ENCODE measurements around the gene ARHGAP15. TPM values are rescaled to one million over a fixed set of nuclear protein-coding genes. Genes with fewer than 3 reads are reported as not detected.

The ARHGAP15 gene
- total and polyA plus RNA-seq, 2 experiments from 2014 or later = 0.26 TPM; not detected in 1

GRCh38 chr2:143622106-143622505 lies 492.9 kb downstream of the ARHGAP15 start:
- Histone ChIP-seq H2AFZ (no peak overlapping the region), H3K9me2 (ENCODE audit: insufficient read depth) (peaks cover 8% of the 10 kb centered on the region; the same call in 1 of the 2 replicates), H3K27ac (ENCODE audit: low read depth) (no peak overlapping the region), H4K20me1 (replicated peaks; ENCODE audit: insufficient read depth) (no peaks in the 10 kb centered on the region), H3K36me3 (ENCODE audit: insufficient read depth) (no peaks in the 10 kb centered on the region), H3K27me3 (ENCODE audit: insufficient read depth) (no peaks in the 10 kb centered on the region), H3K79me2 (replicated peaks; ENCODE audit: insufficient read depth) (no peaks in the 10 kb centered on the region), H3K4me3 (no peak overlapping the region), H3K4me2 (no peak overlapping the region), H3K4me1 (ENCODE audit: insufficient read depth) (no peaks in the 10 kb centered on the region), H3F3A (replicated peaks; ENCODE audit: low read depth) (no peaks in the 10 kb centered on the region)
- no peak overlapping the region for H3K27ac Mint-ChIP-seq
- peaks cover 2% of the 10 kb centered on the region; the same call in 1 of the 3 replicates for H3K36me3 Mint-ChIP-seq (ENCODE audit: low read depth)
- TF ChIP-seq ZNF462 (CRISPR knock-in tag; IDR thresholded peaks at IDR 0.05) (no peak), REST (IDR thresholded peaks at IDR 0.05; ENCODE audit: unreplicated experiment) (no peak), STAT1 (IDR thresholded peaks at IDR 0.05; ENCODE audit: unreplicated experiment) (no peak), NANOG (IDR thresholded peaks at IDR 0.05; ENCODE audit: borderline replicate concordance) (no peak), ZNF114 (CRISPR knock-in tag; IDR thresholded peaks at IDR 0.05) (no peak), ZNF331 (CRISPR knock-in tag; IDR thresholded peaks at IDR 0.05; ENCODE audit: low read depth) (no peak), EZH2phosphoT487 (IDR thresholded peaks at IDR 0.05; ENCODE audit: unreplicated experiment) (no peak), CTCF (conservative IDR thresholded peaks at IDR 0.05; ENCODE audit: low read depth in 2 of 2) (no peak), EZH2 (IDR thresholded peaks at IDR 0.05; ENCODE audit: low read depth, unreplicated experiment) (no peak), POLR2AphosphoS5 (IDR thresholded peaks at IDR 0.05; ENCODE audit: low read depth) (no peak), ETS1 (IDR thresholded peaks at IDR 0.05) (no peak), JUNB (IDR thresholded peaks at IDR 0.05; ENCODE audit: unreplicated experiment) (no peak), CREB1 (CRISPR knock-in tag; IDR thresholded peaks at IDR 0.05; ENCODE audit: low read depth) (no peak)
- no peaks in the 10 kb centered on the region for H3K27me3 Mint-ChIP-seq (ENCODE audit: insufficient read depth, low read depth, poor library complexity)
- no peak overlapping the region for H3K4me3 Mint-ChIP-seq
- H3K4me1 Mint-ChIP-seq = no peaks in the 10 kb centered on the region; the same call in 1 of the 3 replicates
- peaks cover 5% of the 10 kb centered on the region; the same call in 1 of the 3 replicates for H3K9me3 Mint-ChIP-seq
- ATAC-seq (no peak), DNase-seq (ENCODE audit: low spot score) (no peak)

Data from GM23338 (cell line).